Kidney epithelial cell (primary cell): ENCODE measurements around the gene SEMA7A. TPM values are rescaled to one million over a fixed set of nuclear protein-coding genes. Genes with fewer than 3 reads are reported as not detected.
"Not testable (repeated sequence)": the region's sequence is repeated elsewhere in the genome, so short reads cannot be mapped to it uniquely, and the experiment has no call there.

Source experiments
- DNase-seq: peaks from one replicate; pipeline ENCODE4 v3.0.0-alpha.2; 2010; ENCODE audit warnings: low read depth
- H3K27me3 ChIP-seq: 2 replicates; pipeline ENCODE4 v1.6.0; 2011; ENCODE audit warnings: low read length; ENCODE audit not compliant: control insufficient read depth, insufficient read depth
- H3K36me3 ChIP-seq: 2 replicates; pipeline ENCODE4 v1.5.1; 2011; ENCODE audit warnings: low read length; ENCODE audit not compliant: control insufficient read depth, insufficient read depth
- H3K4me3 ChIP-seq: 2 replicates; pipeline ENCODE4 v1.5.1; 2011; ENCODE audit warnings: low read depth, mild to moderate bottlenecking, control low read depth, low read length
- total RNA-seq: library from RNA; depleted of rRNA; stranded (reverse); fragments of >200 nt; gene quantifications from 2 replicates; pipeline ENCODE4 v1.2.3, GENCODE V29; 2015
- TF ChIP-seq, protein P1 (sequence below): IDR thresholded peaks from 2 replicates; pipeline ENCODE4 v1.5.1; 2011; ENCODE audit warnings: mild to moderate bottlenecking, moderate library complexity, low read length, control low read depth, inconsistent platforms; ENCODE audit not compliant: insufficient read depth, poor library complexity, severe bottlenecking

The SEMA7A gene
- total RNA-seq, 1 donor from 2014 or later: 289 TPM

DNA sequence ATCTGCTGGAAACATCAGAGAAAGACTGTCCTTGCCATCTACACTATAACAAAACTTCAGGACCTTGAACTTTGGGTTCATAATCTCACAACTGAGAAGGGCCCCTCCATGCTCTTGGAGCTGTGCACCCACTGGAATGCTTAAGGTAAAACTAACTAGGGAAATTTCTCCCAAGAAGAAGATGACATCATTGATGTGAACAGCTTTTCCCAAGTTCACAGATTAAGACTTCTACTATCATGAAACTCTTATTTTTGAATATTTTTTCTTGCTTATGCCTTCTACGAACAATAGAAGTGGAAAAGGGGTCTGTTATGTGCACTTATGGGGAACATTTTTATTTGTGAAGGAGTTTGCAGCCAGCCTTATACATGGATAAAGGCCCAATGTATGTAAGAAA, 71.3 kb downstream of the SEMA7A start:
- H3K36me3 ChIP-seq: no peaks in the 10 kb centered on the region
- TF ChIP-seq, protein P1, sequence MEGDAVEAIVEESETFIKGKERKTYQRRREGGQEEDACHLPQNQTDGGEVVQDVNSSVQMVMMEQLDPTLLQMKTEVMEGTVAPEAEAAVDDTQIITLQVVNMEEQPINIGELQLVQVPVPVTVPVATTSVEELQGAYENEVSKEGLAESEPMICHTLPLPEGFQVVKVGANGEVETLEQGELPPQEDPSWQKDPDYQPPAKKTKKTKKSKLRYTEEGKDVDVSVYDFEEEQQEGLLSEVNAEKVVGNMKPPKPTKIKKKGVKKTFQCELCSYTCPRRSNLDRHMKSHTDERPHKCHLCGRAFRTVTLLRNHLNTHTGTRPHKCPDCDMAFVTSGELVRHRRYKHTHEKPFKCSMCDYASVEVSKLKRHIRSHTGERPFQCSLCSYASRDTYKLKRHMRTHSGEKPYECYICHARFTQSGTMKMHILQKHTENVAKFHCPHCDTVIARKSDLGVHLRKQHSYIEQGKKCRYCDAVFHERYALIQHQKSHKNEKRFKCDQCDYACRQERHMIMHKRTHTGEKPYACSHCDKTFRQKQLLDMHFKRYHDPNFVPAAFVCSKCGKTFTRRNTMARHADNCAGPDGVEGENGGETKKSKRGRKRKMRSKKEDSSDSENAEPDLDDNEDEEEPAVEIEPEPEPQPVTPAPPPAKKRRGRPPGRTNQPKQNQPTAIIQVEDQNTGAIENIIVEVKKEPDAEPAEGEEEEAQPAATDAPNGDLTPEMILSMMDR: no peak
- no peaks in the 10 kb centered on the region for H3K27me3 ChIP-seq
- no peak overlapping the region for H3K4me3 ChIP-seq
- DNase-seq: no peak

DNA sequence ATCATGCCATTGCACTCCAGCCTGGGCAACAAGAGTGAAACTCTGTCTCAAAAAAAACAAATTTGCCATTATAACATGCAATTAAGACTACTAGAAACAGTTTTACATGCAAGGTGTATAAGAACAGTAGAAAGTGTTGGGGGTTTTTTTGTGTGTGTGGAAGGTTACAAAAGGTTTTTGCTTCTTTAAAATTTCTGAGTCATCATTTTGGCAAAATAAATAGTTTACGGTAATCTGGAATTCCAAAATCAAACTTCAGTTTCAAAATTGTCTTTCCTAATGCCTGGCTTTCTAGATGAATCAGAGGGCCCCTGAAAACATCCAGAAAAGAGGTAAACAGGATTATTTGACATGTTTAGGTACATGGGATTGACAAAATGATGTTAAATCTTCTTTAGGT, 72.9 kb downstream of the SEMA7A start:
- H3K27me3 ChIP-seq, H3K36me3 ChIP-seq, H3K4me3 ChIP-seq, DNase-seq: not testable (repeated sequence)

DNA sequence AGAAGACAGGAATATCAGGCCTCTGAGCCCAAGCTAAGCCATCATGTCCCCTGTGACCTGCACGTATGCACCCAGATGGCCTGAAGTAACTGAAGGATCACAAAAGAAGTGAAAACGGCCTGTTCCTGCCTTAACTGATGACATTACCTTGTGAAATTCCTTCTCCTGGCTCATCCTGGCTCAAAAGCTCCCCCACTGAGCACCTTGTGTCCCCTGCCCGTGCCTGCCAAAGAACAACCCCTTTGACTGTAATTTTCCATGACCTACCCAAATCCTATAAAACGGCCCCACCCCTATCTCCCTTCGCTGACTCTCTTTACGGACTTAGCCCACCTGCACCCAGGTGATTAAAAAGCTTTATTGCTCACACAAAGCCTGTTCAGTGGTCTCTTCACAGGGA, 74.4 kb downstream of the SEMA7A start:
- H3K27me3 ChIP-seq, H3K36me3 ChIP-seq: not testable (repeated sequence)

More for the DNA sequence above, 74.4 kb downstream of the SEMA7A start:
- H3K4me3 ChIP-seq, DNase-seq: not testable (repeated sequence)

Other genes with a start within 250 kb of the SEMA7A start
- 1.8 and 3.9 TPM in 2 replicates for gene STRA6, start 231.2 kb downstream of the SEMA7A start, total RNA-seq
- gene CCDC33, start 197.6 kb downstream of the SEMA7A start, total RNA-seq: 0.25 TPM in 1 of 2 replicates, not detected in the other
- 2.0 and 2.9 TPM in 2 replicates for gene CYP11A1, start 66.3 kb downstream of the SEMA7A start, total RNA-seq
- gene UBL7, start 27.2 kb upstream of the SEMA7A start, total RNA-seq: 65.2 and 70.4 TPM in 2 replicates
- 13.1 and 13.4 TPM in 2 replicates for gene ARID3B, start 107.3 kb upstream of the SEMA7A start, total RNA-seq
- 96.9 and 104 TPM in 2 replicates for gene CLK3, start 181.9 kb upstream of the SEMA7A start, total RNA-seq